RWPE1 (cell line): ENCODE data around the gene EMILIN3.

ENCODE experiments used
- CTCF ChIA-PET: fragments of 350-600 bp; sonication (Branson Sonifier 250); formaldehyde crosslinking; extraction: SDS; loops from one replicate; lab custom pipeline; 2021; lab: Yijun Ruan, JAX
- POLR2A ChIA-PET: fragments of 400-600 bp; formaldehyde crosslinking; extraction: SDS; loops from one replicate; lab custom pipeline; 2020; ENCODE audit warnings: antibody characterized with exemption; ENCODE audit not compliant: low non-redundant PET; lab: Yijun Ruan, JAX
- DNase-seq: peaks from one replicate; pipeline ENCODE4 v3.0.0; 2012; ENCODE audit warnings: low spot score
- H3K27ac ChIP-seq: fragments of 450-650 bp; 2 replicates; pipeline ENCODE4 v1.5.1; 2017
- TF ChIP-seq, protein P1 (sequence below): fragments of 450-650 bp; conservative IDR thresholded peaks from 2 replicates; pipeline ENCODE4 v1.5.1; 2017; ENCODE audit warnings: low read depth, mild to moderate bottlenecking

The EMILIN3 gene

DNA sequence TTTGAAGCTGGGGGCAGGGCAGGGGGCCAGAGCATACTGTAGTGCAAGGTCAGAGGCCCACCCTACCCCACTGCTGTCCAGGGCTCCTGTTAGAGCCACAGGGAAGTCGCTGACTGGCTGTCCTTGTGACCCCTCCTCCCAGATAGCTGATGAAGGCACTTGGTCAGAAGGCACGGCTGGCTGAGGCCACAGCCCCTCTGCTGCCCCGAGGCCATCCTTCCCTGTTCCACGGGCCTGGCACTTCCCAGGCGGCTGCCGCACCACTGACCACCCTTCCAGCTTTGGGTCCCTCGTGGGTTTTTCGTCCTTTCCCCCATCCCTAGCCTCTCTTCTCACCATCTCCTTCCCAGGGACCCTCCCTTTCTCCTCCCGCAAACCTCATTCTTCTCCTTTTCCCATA is 9.2 kb upstream of the EMILIN3 start:
- H3K27ac ChIP-seq: no peak overlapping the region
- TF ChIP-seq, protein P1, sequence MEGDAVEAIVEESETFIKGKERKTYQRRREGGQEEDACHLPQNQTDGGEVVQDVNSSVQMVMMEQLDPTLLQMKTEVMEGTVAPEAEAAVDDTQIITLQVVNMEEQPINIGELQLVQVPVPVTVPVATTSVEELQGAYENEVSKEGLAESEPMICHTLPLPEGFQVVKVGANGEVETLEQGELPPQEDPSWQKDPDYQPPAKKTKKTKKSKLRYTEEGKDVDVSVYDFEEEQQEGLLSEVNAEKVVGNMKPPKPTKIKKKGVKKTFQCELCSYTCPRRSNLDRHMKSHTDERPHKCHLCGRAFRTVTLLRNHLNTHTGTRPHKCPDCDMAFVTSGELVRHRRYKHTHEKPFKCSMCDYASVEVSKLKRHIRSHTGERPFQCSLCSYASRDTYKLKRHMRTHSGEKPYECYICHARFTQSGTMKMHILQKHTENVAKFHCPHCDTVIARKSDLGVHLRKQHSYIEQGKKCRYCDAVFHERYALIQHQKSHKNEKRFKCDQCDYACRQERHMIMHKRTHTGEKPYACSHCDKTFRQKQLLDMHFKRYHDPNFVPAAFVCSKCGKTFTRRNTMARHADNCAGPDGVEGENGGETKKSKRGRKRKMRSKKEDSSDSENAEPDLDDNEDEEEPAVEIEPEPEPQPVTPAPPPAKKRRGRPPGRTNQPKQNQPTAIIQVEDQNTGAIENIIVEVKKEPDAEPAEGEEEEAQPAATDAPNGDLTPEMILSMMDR: no peak
- ChIA-PET POLR2A (no interaction called here), CTCF (interaction anchor here (1.0 kb wide), 1 partner anchor 35 kb away, joined by 3 read pairs; no protein-coding TSS in a partner anchor)
- no peak for DNase-seq

DNA sequence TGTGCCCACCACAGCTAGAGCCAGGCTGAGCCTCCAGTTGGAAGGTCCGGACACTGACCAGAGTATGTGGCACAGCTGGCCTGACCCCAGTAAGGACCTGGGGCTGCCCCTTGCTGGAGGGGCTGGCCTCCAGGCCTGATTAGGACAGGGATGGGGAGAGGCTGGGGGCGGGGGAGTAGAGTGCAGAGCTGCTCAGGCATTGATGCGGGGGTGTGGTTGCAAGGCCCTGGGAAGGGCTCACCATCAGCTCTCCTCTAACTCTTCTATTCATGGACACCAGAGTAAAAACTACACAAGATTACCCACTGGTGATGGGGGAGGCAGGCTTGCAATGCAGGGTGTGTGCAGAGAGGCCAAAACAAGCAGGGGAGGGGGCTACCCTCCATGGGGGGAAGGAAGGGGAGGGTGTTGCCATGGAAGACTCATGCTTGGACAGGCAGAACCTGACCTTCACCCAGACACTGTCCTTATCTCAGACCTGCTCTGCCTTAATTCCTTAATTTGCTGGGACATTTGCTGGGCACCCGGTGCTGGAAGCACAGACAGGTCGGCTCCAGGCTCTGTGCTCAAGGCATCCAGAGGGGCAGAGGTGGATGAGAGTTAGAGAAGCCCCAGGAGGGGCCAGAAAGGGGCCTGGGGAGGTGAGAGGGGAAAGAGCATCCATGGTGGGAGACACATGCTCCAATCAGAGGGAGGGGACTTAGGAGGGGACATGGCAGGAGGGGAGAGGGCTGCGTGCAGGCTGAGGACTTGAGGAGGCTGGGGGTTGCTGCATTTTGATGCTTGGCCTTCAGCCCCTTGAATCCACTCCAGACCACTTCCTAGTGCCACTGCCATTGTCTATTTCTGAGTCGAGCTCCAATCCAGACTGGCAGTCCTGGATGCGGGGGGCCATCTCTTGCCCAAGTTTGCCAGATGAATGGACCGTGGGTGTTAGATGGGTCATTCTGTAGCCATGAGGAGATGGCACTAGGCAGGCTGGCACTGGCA is 7.6 kb upstream of the EMILIN3 start:
- POLR2A ChIA-PET: no interaction called here
- no peak for DNase-seq
- CTCF ChIA-PET: interaction anchor here (0.6 kb wide), 1 partner anchor 365 kb away, joined by 3 read pairs; no protein-coding TSS in a partner anchor
- TF ChIP-seq, protein P1: no peak
- H3K27ac ChIP-seq: no peak overlapping the region

- POLR2A ChIA-PET: no interaction called here
- TF ChIP-seq, protein P1: no peak
- no peak for DNase-seq
- no peak overlapping the region for H3K27ac ChIP-seq
- CTCF ChIA-PET: interaction anchor here (0.6 to 0.7 kb wide), 3 partner anchors 19 to 365 kb away, joined by 3 to 5 read pairs (median 3); no protein-coding TSS in a partner anchor
Observed at GRCh38 chr20:41373251-41373783, 6.7 kb upstream of the EMILIN3 start.

GRCh38 chr20:41371371-41371770 is 4.8 kb upstream of the EMILIN3 start:
- ChIA-PET POLR2A (interaction anchor here (0.7 kb wide), 1 partner anchor 487 kb away, joined by 3 read pairs; no protein-coding TSS in a partner anchor), CTCF (no interaction called here)

DNA sequence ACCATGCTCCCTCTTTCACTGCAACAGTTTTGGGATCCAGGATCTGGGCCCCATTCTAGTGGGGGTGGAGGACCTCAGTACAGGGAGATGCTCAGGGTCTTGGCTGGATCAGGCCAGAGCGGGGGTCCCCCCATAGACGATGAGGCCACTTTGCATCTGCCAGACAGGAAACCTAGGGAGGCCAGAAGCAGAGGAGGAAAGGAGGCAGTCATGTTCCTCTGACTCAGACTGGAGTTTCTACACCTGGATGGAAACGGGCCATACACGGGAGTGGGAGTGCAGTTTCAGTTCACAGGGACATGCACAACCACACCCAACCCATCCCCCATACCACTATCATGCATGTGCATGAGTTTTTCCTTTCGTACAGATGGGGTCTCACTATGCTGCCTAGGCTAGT is 3.6 kb upstream of the EMILIN3 start:
- ChIA-PET POLR2A (no interaction called here), CTCF (no interaction called here)
- DNase-seq: no peak
- H3K27ac ChIP-seq: no peak overlapping the region
- TF ChIP-seq, protein P1: no peak

More at GRCh38 chr20:41371371-41371770, 4.8 kb upstream of the EMILIN3 start:
- TF ChIP-seq, protein P1: no peak
- DNase-seq: no peak
- H3K27ac ChIP-seq: no peak overlapping the region

DNA sequence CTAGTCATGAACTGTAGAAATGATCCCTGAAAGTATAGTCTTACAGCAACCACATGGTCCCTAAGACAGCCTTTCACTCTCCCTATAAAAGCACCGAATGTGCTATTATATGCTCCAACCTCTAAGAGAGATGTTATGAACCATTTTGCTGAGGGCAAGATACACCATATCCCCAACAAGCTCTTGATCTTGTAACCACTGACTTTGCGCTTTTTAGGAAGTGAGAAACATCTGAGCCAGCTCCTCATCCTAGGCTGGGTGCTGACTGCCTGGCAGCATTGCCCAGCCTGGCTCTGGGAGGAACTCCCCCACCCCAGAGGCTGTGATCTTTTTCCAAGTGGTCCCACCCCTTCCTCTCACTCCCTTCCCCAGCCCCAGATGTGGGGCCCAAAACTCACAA is 3.1 kb upstream of the EMILIN3 start:
- TF ChIP-seq, protein P1: no peak
- ChIA-PET CTCF (interaction anchor here (0.6 kb wide), 1 partner anchor 422 kb away, joined by 3 read pairs; no protein-coding TSS in a partner anchor), POLR2A (no interaction called here)
- DNase-seq: no peak
- H3K27ac ChIP-seq: no peak overlapping the region
